OCI-LY1 (cell line): ENCODE results near the gene HOXD4.

Source experiments
- EZH2 ChIP-seq: fragments of 200-600 bp; sonication (generic), shearing (Covaris generic); IDR thresholded peaks from 2 replicates; pipeline ENCODE4 v1.8.0; 2017; ENCODE audit warnings: borderline replicate concordance, mixed run types, mild to moderate bottlenecking, antibody characterized with exemption, low read length, moderate library complexity, mixed read lengths
- TF ChIP-seq, protein P1 (sequence below): fragments of 200-600 bp; sonication (generic), shearing (Covaris generic); IDR thresholded peaks from 2 replicates; pipeline ENCODE4 v1.5.1; 2017; ENCODE audit warnings: mild to moderate bottlenecking, antibody characterized with exemption, low read length, moderate library complexity, mixed read lengths

DNA sequence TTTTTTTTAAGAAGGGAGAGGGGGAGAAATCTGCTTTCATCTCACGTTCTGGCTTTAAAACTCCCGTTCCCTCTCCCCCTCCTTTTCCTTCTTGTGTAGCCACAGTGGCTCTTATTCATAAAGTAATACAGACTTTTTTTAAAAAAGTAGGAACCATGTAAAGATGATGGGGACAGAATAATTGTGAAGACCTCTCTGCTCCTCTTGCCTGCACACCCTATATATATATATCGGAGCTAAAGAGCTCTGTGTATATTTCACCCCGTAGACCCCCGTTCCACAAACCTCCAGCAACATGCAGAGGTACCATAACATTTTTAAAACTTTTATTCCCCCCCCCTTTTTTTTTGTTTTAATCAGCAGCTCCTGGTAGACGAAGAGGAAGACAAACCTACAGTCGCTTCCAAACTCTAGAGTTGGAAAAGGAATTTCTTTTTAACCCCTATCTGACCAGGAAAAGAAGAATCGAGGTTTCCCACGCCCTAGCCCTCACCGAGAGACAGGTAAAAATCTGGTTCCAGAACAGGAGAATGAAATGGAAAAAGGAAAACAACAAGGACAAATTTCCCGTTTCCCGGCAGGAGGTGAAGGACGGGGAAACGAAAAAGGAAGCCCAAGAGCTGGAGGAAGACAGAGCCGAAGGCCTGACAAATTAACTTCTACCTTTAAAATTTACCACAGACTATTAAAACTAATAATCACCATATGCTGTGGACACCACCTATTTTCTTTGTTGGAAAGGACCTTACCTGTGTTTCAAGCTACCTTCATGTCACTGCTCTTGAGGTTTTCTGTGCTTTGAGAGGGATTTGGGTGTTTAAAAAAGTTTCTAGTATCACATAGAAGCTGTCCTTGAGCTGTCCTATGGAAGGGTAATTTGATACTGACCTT is 20.1 kb upstream of the HOXD4 start:
- TF ChIP-seq, protein P1, sequence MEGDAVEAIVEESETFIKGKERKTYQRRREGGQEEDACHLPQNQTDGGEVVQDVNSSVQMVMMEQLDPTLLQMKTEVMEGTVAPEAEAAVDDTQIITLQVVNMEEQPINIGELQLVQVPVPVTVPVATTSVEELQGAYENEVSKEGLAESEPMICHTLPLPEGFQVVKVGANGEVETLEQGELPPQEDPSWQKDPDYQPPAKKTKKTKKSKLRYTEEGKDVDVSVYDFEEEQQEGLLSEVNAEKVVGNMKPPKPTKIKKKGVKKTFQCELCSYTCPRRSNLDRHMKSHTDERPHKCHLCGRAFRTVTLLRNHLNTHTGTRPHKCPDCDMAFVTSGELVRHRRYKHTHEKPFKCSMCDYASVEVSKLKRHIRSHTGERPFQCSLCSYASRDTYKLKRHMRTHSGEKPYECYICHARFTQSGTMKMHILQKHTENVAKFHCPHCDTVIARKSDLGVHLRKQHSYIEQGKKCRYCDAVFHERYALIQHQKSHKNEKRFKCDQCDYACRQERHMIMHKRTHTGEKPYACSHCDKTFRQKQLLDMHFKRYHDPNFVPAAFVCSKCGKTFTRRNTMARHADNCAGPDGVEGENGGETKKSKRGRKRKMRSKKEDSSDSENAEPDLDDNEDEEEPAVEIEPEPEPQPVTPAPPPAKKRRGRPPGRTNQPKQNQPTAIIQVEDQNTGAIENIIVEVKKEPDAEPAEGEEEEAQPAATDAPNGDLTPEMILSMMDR = no peak
- TF ChIP-seq EZH2 = no peak
